WTC11 (cell line): ENCODE data around the gene TMEM175. TPM values are rescaled to one million over a fixed set of nuclear protein-coding genes. Genes with fewer than 3 reads are reported as not detected.

Experiments used
- ATAC-seq: fragments of 200-7000 bp; cut with Tn5 transposase; 2 replicates; pipeline ENCODE4 v1.10.0; 2021; ENCODE audit warnings: mild to moderate bottlenecking, moderate library complexity
- CTCF ChIA-PET: fragments of 300-600 bp; sonication (Branson Sonifier 250); formaldehyde crosslinking; loops from one replicate; lab custom pipeline; 2021; ENCODE audit warnings: antibody characterized with exemption; lab: Charles Lee
- POLR2A ChIA-PET: fragments of 350-600 bp; sonication (Branson Sonifier 250); formaldehyde crosslinking; loops from one replicate; lab custom pipeline; 2021; ENCODE audit warnings: antibody characterized with exemption; lab: Charles Lee
- DNase-seq: peaks from one replicate; pipeline ENCODE4 v3.0.0; 2021; ENCODE audit warnings: low spot score
- H3K27ac Mint-ChIP-seq: 2 replicates; pipeline ENCODE4 v1.8.0; 2021; ENCODE audit warnings: mixed read lengths
- H3K27me3 Mint-ChIP-seq: 2 replicates; pipeline ENCODE4 v1.8.0; 2021; ENCODE audit warnings: low read depth, mild to moderate bottlenecking, moderate library complexity, mixed read lengths
- H3K36me3 Mint-ChIP-seq: 2 replicates; pipeline ENCODE4 v1.8.0; 2021; ENCODE audit warnings: mixed read lengths
- H3K4me1 Mint-ChIP-seq: 2 replicates; pipeline ENCODE4 v1.8.0; 2022; ENCODE audit warnings: mixed read lengths
- H3K4me3 Mint-ChIP-seq: 2 replicates; pipeline ENCODE4 v1.8.0; 2021; ENCODE audit warnings: mild to moderate bottlenecking, moderate library complexity, mixed read lengths
- H3K9me3 Mint-ChIP-seq: 2 replicates; pipeline ENCODE4 v1.8.0; 2021; ENCODE audit warnings: mixed read lengths
- ATF1 ChIP-seq: sonication (generic); formaldehyde crosslinking; IDR thresholded peaks from 2 replicates; pipeline ENCODE4 v1.8.1; 2023; ENCODE audit warnings: mild to moderate bottlenecking, moderate library complexity, missing genetic modification reagents
- E2F1 ChIP-seq: sonication (generic); formaldehyde crosslinking; IDR thresholded peaks from 2 replicates; pipeline ENCODE4 v1.8.0; 2022; ENCODE audit warnings: mild to moderate bottlenecking, missing genetic modification reagents
- EMX1 ChIP-seq: fragments of 250-450 bp; sonication (Bioruptor Pico); IDR thresholded peaks from 2 replicates; pipeline ENCODE4 v1.8.0; 2021; ENCODE audit warnings: mild to moderate bottlenecking
- ERG ChIP-seq: fragments of 250-450 bp; sonication (Bioruptor Pico); IDR thresholded peaks from 2 replicates; pipeline ENCODE4 v1.8.0; 2021; ENCODE audit warnings: mild to moderate bottlenecking
- ETV6 ChIP-seq: sonication (generic); formaldehyde crosslinking; IDR thresholded peaks from 2 replicates; pipeline ENCODE4 v1.8.1; 2022; ENCODE audit warnings: mild to moderate bottlenecking, missing genetic modification reagents
- FOXK1 ChIP-seq: sonication (generic); formaldehyde crosslinking; IDR thresholded peaks from 2 replicates; pipeline ENCODE4 v1.8.0; 2022; ENCODE audit warnings: mild to moderate bottlenecking, moderate library complexity, missing genetic modification reagents
- FOXP4 ChIP-seq: sonication (generic); formaldehyde crosslinking; IDR thresholded peaks from 2 replicates; pipeline ENCODE4 v1.8.0; 2022; ENCODE audit warnings: mild to moderate bottlenecking, missing genetic modification reagents
- HMGA2 ChIP-seq: fragments of 250-450 bp; sonication (Bioruptor Pico); IDR thresholded peaks from 2 replicates; pipeline ENCODE4 v1.4.0; 2021; ENCODE audit warnings: mild to moderate bottlenecking, moderate library complexity
- HMGXB4 ChIP-seq: sonication (generic); formaldehyde crosslinking; IDR thresholded peaks from 2 replicates; pipeline ENCODE4 v1.8.1; 2023; ENCODE audit warnings: mild to moderate bottlenecking, moderate library complexity, missing genetic modification reagents
- IRF1 ChIP-seq: sonication (generic); formaldehyde crosslinking; IDR thresholded peaks from 2 replicates; pipeline ENCODE4 v1.8.0; 2023; ENCODE audit warnings: missing genetic modification reagents
- JUN ChIP-seq: sonication (generic); formaldehyde crosslinking; IDR thresholded peaks from 2 replicates; pipeline ENCODE4 v1.8.0; 2023; ENCODE audit warnings: mild to moderate bottlenecking, missing genetic modification reagents
- NFE2L1 ChIP-seq: sonication (generic); formaldehyde crosslinking; IDR thresholded peaks from 2 replicates; pipeline ENCODE4 v1.8.1; 2023; ENCODE audit warnings: missing genetic modification reagents
- NR3C1 ChIP-seq: sonication (generic); formaldehyde crosslinking; conservative IDR thresholded peaks from 2 replicates; pipeline ENCODE4 v1.8.1; 2023; ENCODE audit warnings: low read depth, mild to moderate bottlenecking, missing genetic modification reagents
- PRRX2 ChIP-seq: fragments of 250-450 bp; sonication (Bioruptor Pico); IDR thresholded peaks from 2 replicates; pipeline ENCODE4 v1.8.0; 2021; ENCODE audit warnings: mild to moderate bottlenecking
- RORB ChIP-seq: fragments of 250-450 bp; sonication (Bioruptor Pico); IDR thresholded peaks from 2 replicates; pipeline ENCODE4 v1.9.0; 2021; ENCODE audit warnings: mild to moderate bottlenecking
- TEAD1 ChIP-seq: sonication (generic); formaldehyde crosslinking; IDR thresholded peaks from 2 replicates; pipeline ENCODE4 v1.8.0; 2022; ENCODE audit warnings: mild to moderate bottlenecking, missing genetic modification reagents
- TP53 ChIP-seq: sonication (generic); formaldehyde crosslinking; IDR thresholded peaks from 2 replicates; pipeline ENCODE4 v1.8.1; 2023; ENCODE audit warnings: mild to moderate bottlenecking, missing genetic modification reagents
- ZNF121 ChIP-seq: sonication (generic); formaldehyde crosslinking; IDR thresholded peaks from 2 replicates; pipeline ENCODE4 v1.8.0; 2023; ENCODE audit warnings: missing genetic modification reagents
- ZNF263 ChIP-seq: sonication (generic); formaldehyde crosslinking; IDR thresholded peaks from 2 replicates; pipeline ENCODE4 v1.8.1; 2022; ENCODE audit warnings: low read depth, mild to moderate bottlenecking, moderate library complexity, missing genetic modification reagents
- ZNF281 ChIP-seq: sonication (generic); formaldehyde crosslinking; IDR thresholded peaks from 2 replicates; pipeline ENCODE4 v1.8.0; 2023; ENCODE audit warnings: mild to moderate bottlenecking, missing genetic modification reagents
- ZNF423 ChIP-seq: fragments of 250-450 bp; sonication (Bioruptor Pico); IDR thresholded peaks from 2 replicates; pipeline ENCODE4 v2.1.2; 2022; ENCODE audit warnings: mild to moderate bottlenecking, moderate library complexity
- ZNF425 ChIP-seq: fragments of 250-450 bp; sonication (Bioruptor Pico); conservative IDR thresholded peaks from 2 replicates; pipeline ENCODE4 v1.9.0; 2021; ENCODE audit warnings: mild to moderate bottlenecking
- total RNA-seq: library from RNA; stranded (reverse); gene quantifications from 3 replicates; pipeline ENCODE4 v1.2.3, GENCODE V29; 2021

The TMEM175 gene
- total RNA-seq, 1 experiment from 2014 or later: 9.2 TPM

GRCh38 chr4:948101-948935 lies 16.1 kb downstream of the TMEM175 start:
- Mint-ChIP-seq H3K4me3 (no peak overlapping the region), H3K27ac (peak overlapping the region; percentile 62), H3K9me3 (no peaks in the 10 kb centered on the region), H3K36me3 (no peaks in the 10 kb centered on the region), H3K4me1 (peaks cover 13% of the 10 kb centered on the region), H3K27me3 (peaks cover 26% of the 10 kb centered on the region)
- POLR2A ChIA-PET: interaction anchor here (1.2 kb wide), 1 partner anchor 16 kb away, joined by 5 read pairs; the partner anchor contains the start of genes GAK and TMEM175
- no peak for ATAC-seq
- CTCF ChIA-PET: no interaction called here
- DNase-seq: no peak
- TF ChIP-seq HMGA2 (CRISPR knock-in tag) (no peak), ZNF121 (CRISPR knock-in tag) (no peak), ERG (CRISPR knock-in tag) (no peak), FOXK1 (no peak), ATF1 (no peak), IRF1 (CRISPR knock-in tag) (no peak)

GRCh38 chr4:948936-949300 lies 16.7 kb downstream of the TMEM175 start:
- H3K4me3 Mint-ChIP-seq: no peak overlapping the region
- TF ChIP-seq NFE2L1 (no peak), PRRX2 (CRISPR knock-in tag) (no peak), NR3C1 (no peak), HMGA2 (CRISPR knock-in tag) (no peak), ETV6 (no peak), RORB (no peak), TP53 (no peak), E2F1 (CRISPR knock-in tag) (no peak), IRF1 (CRISPR knock-in tag) (no peak), ZNF281 (no peak), JUN (CRISPR knock-in tag) (no peak), ZNF425 (no peak), HMGXB4 (CRISPR knock-in tag) (no peak), EMX1 (no peak), ZNF423 (no peak), ZNF263 (no peak), FOXP4 (CRISPR knock-in tag) (no peak), TEAD1 (no peak)
- TF ChIP-seq, all 79 proteins: peak for 0
- Mint-ChIP-seq H3K4me1 (peaks cover 13% of the 10 kb centered on the region), H3K27me3 (peaks cover 21% of the 10 kb centered on the region), H3K36me3 (no peaks in the 10 kb centered on the region), H3K27ac (no peak overlapping the region; the same call in 1 of the 2 replicates), H3K9me3 (no peaks in the 10 kb centered on the region)
- DNase-seq (no peak), ATAC-seq (no peak)
- POLR2A ChIA-PET: interaction anchor here (1.2 kb wide), 1 partner anchor 17 kb away, joined by 5 read pairs; the partner anchor contains the start of genes GAK and TMEM175
- CTCF ChIA-PET: no interaction called here
